GM12874 (cell line): ENCODE measurements around the gene SLC25A42.

Experiments used
- TF ChIP-seq, protein P1 (sequence below): IDR thresholded peaks from 2 replicates; pipeline ENCODE4 v1.5.1; 2011; ENCODE audit warnings: low read depth, mild to moderate bottlenecking, control low read depth, low read length, moderate library complexity; ENCODE audit not compliant: insufficient read depth

The SLC25A42 gene

DNA sequence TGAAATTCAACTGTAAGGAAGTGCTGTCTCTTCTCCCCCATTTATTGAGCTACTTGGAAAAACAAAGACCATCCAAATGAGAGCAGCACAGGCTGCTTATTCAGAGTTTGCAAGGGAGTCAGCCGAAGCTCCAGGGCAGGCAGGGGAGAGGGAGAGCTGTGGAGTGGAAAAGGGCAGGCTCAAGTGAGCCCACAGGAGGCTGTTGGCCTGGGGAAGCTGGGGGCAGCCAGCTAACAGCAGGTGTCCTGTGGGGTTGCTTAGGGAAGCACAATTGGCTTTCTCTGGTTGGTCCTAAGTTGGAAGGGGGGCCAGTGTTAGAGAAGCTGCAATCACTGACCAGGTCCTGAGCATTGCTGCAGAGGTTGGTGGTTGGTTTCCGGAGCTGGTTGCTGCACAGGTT lies 23.9 kb downstream of the SLC25A42 start:
- TF ChIP-seq, protein P1, sequence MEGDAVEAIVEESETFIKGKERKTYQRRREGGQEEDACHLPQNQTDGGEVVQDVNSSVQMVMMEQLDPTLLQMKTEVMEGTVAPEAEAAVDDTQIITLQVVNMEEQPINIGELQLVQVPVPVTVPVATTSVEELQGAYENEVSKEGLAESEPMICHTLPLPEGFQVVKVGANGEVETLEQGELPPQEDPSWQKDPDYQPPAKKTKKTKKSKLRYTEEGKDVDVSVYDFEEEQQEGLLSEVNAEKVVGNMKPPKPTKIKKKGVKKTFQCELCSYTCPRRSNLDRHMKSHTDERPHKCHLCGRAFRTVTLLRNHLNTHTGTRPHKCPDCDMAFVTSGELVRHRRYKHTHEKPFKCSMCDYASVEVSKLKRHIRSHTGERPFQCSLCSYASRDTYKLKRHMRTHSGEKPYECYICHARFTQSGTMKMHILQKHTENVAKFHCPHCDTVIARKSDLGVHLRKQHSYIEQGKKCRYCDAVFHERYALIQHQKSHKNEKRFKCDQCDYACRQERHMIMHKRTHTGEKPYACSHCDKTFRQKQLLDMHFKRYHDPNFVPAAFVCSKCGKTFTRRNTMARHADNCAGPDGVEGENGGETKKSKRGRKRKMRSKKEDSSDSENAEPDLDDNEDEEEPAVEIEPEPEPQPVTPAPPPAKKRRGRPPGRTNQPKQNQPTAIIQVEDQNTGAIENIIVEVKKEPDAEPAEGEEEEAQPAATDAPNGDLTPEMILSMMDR = no peak

DNA sequence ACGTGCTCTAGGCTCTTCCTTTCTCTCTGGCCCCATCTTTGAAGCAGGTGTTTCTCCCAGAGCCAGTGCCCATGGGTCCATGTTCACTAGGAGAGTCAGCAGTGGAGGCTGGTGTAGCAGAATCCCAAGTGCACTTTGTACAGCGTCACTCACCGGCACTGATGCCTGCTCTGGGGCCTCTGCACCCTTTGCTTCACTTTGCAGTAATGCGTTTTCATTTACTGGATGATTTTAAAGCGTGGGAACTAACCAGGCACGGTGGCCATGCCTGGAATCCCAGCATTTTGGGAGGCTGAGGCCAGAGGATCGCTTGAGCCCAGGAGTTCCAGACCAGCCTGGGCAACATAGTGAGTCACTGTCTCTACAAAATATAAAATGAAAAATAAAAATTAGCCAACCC lies 30.7 kb downstream of the SLC25A42 start:
- TF ChIP-seq, protein P1 = no peak

DNA sequence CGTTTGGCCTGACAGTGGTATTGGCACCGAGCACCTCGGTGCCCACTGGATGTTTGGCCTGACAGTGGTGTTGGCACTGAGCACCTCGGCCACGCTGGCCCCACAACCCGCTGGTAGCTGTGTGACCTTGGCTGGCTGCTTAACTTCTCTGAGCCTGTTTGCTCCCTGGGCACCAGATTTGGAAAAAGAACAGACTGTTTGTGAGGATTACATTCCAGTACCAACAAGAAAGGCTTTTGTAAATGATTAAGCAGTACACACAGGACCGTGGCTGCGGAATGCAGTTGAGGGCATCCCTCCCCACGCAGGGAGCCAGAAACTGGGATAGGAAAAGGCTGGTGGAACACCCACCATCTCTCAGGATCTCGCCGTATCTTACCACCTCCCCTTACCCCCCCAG lies 31.9 kb downstream of the SLC25A42 start:
- TF ChIP-seq, protein P1 = no peak

DNA sequence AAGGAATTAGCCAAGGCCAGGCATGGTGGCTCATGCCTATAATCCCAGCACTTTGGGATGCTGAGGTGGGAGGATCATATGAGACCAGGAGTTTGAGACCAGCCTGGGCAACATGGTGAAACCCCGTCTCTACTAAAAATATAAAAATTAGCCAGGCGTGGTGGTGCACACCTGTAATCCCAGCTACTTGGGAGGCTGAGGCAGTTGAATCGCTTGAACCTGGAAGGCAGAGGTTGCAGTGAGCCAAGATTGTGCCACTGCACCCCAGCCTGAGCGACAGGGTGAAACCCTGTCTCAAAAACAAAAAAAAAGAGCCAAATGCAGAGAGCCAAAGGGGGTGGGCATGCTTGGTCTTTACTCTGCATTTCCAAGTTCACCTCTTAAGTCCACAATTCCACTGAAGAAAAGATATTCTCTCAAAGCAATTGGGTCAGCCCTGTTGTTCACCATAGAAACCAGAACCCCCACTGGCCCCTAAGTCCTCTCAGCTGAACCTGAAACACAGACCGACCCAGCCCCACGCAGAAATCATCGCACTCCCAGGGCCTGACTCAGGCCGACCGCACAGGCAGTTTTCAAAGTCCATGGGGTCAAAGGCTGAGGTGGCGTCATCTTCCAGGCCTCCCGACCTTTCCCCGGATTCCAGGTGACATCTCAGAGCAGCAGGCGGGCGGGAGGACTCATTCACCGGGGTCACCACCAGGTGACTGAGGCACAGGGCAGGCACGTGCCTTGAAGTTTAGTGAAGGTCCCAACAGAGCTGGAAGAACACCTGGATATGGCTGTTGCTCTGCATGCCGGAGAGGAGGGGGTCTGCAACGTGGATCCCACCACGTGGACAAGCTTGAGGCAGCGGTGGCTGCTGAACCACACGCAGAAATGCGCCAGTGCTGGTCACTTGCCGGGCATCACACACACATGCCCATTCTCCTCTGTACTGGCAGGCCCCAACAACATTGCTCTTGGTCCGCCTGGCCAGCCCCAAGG lies 33.1 kb downstream of the SLC25A42 start:
- TF ChIP-seq, protein P1 = no peak

DNA sequence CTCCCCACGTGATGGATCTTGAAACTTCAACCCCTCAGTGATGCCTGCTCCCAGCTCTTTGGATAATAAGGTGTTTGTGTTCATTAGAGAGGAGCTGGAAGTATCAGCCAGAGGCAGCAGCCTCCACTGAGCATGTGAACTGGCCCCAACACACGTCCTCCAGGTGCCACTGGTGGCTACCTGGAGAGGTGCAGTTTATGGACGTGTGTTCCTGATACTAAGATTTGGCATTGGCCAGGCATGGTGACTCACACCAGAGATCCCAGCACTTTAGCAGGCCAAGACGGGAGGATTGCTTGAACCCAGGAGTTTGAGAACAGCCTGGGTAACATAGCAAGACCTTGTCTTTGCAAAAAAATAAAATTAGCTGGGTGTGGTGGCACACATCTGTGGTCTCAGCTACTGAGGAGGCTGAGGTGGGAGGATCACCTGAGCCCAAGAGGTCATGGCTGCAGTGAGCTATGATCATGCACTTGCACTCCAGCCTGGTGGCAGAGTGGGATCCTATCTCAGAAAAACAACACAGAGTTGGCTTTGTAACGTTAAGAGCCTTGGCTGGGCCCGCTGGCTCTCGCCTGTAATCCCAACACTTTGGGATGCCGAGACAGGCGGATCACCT lies 34.4 kb downstream of the SLC25A42 start:
- TF ChIP-seq, protein P1 = no peak

DNA sequence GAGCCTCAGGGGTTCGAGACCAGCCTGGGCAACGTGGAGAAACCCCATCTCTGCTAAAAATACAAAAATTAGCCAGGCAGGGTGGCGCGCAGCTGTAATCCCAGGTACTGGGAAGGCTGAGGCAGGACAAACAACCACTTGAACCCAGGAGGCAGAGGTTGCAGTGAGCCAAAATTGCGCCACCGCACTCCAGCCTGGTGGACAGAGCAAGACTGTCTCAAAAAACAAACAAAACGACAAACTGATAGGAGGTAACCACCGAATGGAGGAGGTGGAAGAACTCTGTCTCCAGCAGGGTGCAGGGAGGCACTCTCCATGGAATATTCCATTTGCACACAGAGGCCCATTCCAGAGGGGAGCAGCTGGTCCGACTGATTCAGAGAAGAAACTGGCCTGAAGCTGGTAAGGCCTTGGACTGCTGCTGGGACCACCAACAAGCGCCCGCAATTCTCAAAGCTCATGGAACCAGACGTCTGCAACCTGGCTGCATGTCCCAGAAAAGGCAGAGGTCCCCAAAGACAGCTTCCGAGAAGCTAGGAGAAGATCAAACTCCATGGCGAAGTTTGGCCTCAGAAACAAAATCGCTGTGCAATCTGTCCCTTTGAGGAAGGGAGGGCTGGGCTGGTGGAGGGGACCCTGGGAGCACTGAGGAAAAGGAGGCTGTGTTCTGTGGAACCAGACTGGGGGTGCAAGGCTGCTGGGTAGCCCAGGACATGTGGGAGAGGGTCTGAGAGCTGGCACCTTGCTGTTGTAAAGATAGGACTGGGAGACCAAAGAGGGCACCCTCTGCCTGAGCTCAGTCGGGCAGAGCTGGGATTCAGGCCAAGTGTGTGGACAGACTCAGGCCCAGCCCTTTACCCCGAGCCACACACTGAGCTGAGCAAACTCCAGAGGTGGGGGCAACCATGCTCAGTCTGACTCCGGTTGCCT lies 35.2 kb downstream of the SLC25A42 start:
- TF ChIP-seq, protein P1 = no peak
